K562 (cell line): ENCODE measurements around the gene HOXB3. TPM values are rescaled to one million over a fixed set of nuclear protein-coding genes. Genes with fewer than 3 reads are reported as not detected.

ENCODE experiments used
- ATF7 ChIP-seq: fragments of 450-650 bp; IDR thresholded peaks from 2 replicates; pipeline ENCODE4 v1.7.1; 2014; ENCODE audit warnings: mild to moderate bottlenecking, moderate library complexity
- CHD1 ChIP-seq: fragments of 200-600 bp; sonication (generic); IDR thresholded peaks from one replicate; pipeline ENCODE4 v1.6.1; 2012; ENCODE audit warnings: mild to moderate bottlenecking, moderate library complexity, low read length, inconsistent platforms
- EP400 ChIP-seq: fragments of 450-650 bp; IDR thresholded peaks from 2 replicates; pipeline ENCODE4 v1.6.1; 2017; ENCODE audit warnings: antibody characterized with exemption, mild to moderate bottlenecking, moderate library complexity
- GTF2A2 ChIP-seq: IDR thresholded peaks from 2 replicates; pipeline ENCODE4 v1.6.1; 2016; ENCODE audit warnings: mild to moderate bottlenecking, missing genetic modification characterization, missing compliant biosample characterization
- POLR2A ChIP-seq: fragments of 450-650 bp; conservative IDR thresholded peaks from 2 replicates; pipeline ENCODE4 v1.6.1; 2016
- SAP30 ChIP-seq: fragments of 200-600 bp; sonication (generic); IDR thresholded peaks from 2 replicates; pipeline ENCODE4 v1.6.1; 2012; ENCODE audit warnings: borderline replicate concordance, low read depth, mild to moderate bottlenecking, moderate library complexity, low read length, control low read depth, inconsistent platforms; ENCODE audit not compliant: insufficient read depth, poor library complexity, severe bottlenecking
- STAT5A ChIP-seq: IDR thresholded peaks from 2 replicates; pipeline ENCODE4 v1.6.1; 2012; ENCODE audit warnings: low read length, inconsistent platforms, borderline replicate concordance
- TAF1 ChIP-seq: IDR thresholded peaks from 2 replicates; pipeline ENCODE4 v1.6.1; 2011; ENCODE audit warnings: mild to moderate bottlenecking, low read length, moderate library complexity; ENCODE audit not compliant: insufficient read depth, control insufficient read depth, severe bottlenecking; ENCODE audit errors: extremely low read depth
- THAP7 ChIP-seq: fragments of 250-450 bp; sonication (Bioruptor Pico); IDR thresholded peaks from 2 replicates; pipeline ENCODE4 v1.5.0; 2021
- THRAP3 ChIP-seq: fragments of 450-650 bp; IDR thresholded peaks from 2 replicates; pipeline ENCODE4 v1.6.1; 2016; ENCODE audit warnings: mild to moderate bottlenecking, inconsistent platforms, borderline replicate concordance
- ZFX ChIP-seq: sonication (generic); formaldehyde crosslinking; IDR thresholded peaks from 2 replicates; pipeline ENCODE4 v1.8.0; 2022; ENCODE audit warnings: mild to moderate bottlenecking, missing genetic modification reagents, moderate library complexity
- ZNF239 ChIP-seq: fragments of 250-450 bp; sonication (Bioruptor Pico); IDR thresholded peaks from 2 replicates; pipeline ENCODE4 v1.4.0; 2020; ENCODE audit warnings: mild to moderate bottlenecking
- polyA plus RNA-seq, 8 experiments: library from polyadenylated mRNA; depleted of rRNA in 4 of 8; stranded (reverse) in 5 of 8; unstranded in 3 of 8; fragments of >200 nt; fragmentation: Nextera tagmentation in 2 of 8; fragmentation: Illumina TruSeq in 1 of 8; extraction: Ambion mirVana in 2 of 8; extraction: Trizol in 1 of 8; gene quantifications; 2 replicates each; pipeline versions ENCODE4 v1.2.1 to v1.2.3, GENCODE V29; 2011 to 2014; ENCODE audit warnings: inconsistent platforms in 1 of 8, missing spikeins in 1 of 8
- total RNA-seq, 7 experiments: library from RNA; depleted of rRNA in 6 of 7; stranded (reverse); fragments of >200 nt in 6 of 7; fragmentation: Illumina TruSeq in 2 of 7; extraction: Trizol in 2 of 7; gene quantifications; 2 replicates each; pipeline versions ENCODE4 v1.2.1 to v1.2.3, GENCODE V29; 2011 to 2021; ENCODE audit warnings: low replicate concordance in 1 of 7
- TF ChIP-seq, protein P1 (sequence below): fragments of 450-650 bp; IDR thresholded peaks from 2 replicates; pipeline ENCODE4 v1.6.1; 2016; ENCODE audit warnings: mild to moderate bottlenecking, moderate library complexity
- TF ChIP-seq, protein P2 (sequence below), 2 experiments: fragments of 200-800 bp in 1 of 2; sonication (Bioruptor generic) in 1 of 2; sonication (generic) in 1 of 2; formaldehyde crosslinking in 1 of 2; IDR thresholded peaks in 1 of 2; conservative IDR thresholded peaks in 1 of 2; 2 replicates each; pipeline versions ENCODE4 v1.5.0 to v1.6.1; 2016 to 2020; ENCODE audit warnings: missing compliant biosample characterization in 1 of 2, missing genetic modification characterization in 1 of 2, missing genetic modification reagents in 1 of 2

Gene HOXB3
- total and polyA plus RNA-seq, 9 of the 15 experiments (the other 6 are each of a cell fraction or from before 2014, with no cell fraction given): 2.4 to 41.3 (median 20.2) TPM

- TF ChIP-seq, protein P1, sequence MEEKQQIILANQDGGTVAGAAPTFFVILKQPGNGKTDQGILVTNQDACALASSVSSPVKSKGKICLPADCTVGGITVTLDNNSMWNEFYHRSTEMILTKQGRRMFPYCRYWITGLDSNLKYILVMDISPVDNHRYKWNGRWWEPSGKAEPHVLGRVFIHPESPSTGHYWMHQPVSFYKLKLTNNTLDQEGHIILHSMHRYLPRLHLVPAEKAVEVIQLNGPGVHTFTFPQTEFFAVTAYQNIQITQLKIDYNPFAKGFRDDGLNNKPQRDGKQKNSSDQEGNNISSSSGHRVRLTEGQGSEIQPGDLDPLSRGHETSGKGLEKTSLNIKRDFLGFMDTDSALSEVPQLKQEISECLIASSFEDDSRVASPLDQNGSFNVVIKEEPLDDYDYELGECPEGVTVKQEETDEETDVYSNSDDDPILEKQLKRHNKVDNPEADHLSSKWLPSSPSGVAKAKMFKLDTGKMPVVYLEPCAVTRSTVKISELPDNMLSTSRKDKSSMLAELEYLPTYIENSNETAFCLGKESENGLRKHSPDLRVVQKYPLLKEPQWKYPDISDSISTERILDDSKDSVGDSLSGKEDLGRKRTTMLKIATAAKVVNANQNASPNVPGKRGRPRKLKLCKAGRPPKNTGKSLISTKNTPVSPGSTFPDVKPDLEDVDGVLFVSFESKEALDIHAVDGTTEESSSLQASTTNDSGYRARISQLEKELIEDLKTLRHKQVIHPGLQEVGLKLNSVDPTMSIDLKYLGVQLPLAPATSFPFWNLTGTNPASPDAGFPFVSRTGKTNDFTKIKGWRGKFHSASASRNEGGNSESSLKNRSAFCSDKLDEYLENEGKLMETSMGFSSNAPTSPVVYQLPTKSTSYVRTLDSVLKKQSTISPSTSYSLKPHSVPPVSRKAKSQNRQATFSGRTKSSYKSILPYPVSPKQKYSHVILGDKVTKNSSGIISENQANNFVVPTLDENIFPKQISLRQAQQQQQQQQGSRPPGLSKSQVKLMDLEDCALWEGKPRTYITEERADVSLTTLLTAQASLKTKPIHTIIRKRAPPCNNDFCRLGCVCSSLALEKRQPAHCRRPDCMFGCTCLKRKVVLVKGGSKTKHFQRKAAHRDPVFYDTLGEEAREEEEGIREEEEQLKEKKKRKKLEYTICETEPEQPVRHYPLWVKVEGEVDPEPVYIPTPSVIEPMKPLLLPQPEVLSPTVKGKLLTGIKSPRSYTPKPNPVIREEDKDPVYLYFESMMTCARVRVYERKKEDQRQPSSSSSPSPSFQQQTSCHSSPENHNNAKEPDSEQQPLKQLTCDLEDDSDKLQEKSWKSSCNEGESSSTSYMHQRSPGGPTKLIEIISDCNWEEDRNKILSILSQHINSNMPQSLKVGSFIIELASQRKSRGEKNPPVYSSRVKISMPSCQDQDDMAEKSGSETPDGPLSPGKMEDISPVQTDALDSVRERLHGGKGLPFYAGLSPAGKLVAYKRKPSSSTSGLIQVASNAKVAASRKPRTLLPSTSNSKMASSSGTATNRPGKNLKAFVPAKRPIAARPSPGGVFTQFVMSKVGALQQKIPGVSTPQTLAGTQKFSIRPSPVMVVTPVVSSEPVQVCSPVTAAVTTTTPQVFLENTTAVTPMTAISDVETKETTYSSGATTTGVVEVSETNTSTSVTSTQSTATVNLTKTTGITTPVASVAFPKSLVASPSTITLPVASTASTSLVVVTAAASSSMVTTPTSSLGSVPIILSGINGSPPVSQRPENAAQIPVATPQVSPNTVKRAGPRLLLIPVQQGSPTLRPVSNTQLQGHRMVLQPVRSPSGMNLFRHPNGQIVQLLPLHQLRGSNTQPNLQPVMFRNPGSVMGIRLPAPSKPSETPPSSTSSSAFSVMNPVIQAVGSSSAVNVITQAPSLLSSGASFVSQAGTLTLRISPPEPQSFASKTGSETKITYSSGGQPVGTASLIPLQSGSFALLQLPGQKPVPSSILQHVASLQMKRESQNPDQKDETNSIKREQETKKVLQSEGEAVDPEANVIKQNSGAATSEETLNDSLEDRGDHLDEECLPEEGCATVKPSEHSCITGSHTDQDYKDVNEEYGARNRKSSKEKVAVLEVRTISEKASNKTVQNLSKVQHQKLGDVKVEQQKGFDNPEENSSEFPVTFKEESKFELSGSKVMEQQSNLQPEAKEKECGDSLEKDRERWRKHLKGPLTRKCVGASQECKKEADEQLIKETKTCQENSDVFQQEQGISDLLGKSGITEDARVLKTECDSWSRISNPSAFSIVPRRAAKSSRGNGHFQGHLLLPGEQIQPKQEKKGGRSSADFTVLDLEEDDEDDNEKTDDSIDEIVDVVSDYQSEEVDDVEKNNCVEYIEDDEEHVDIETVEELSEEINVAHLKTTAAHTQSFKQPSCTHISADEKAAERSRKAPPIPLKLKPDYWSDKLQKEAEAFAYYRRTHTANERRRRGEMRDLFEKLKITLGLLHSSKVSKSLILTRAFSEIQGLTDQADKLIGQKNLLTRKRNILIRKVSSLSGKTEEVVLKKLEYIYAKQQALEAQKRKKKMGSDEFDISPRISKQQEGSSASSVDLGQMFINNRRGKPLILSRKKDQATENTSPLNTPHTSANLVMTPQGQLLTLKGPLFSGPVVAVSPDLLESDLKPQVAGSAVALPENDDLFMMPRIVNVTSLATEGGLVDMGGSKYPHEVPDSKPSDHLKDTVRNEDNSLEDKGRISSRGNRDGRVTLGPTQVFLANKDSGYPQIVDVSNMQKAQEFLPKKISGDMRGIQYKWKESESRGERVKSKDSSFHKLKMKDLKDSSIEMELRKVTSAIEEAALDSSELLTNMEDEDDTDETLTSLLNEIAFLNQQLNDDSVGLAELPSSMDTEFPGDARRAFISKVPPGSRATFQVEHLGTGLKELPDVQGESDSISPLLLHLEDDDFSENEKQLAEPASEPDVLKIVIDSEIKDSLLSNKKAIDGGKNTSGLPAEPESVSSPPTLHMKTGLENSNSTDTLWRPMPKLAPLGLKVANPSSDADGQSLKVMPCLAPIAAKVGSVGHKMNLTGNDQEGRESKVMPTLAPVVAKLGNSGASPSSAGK: peak; percentile 41; the same call in 1 of the 2 replicates
- no peak for TF ChIP-seq ATF7
- peak; percentile 17 for TF ChIP-seq TAF1
- 0 out of 2 replicates have a peak, but pooled peaks have one; percentile 12 for TF ChIP-seq STAT5A
- TF ChIP-seq EP400: peak; percentile 33
- TF ChIP-seq SAP30: no peak
- TF ChIP-seq CHD1: peak; percentile 57
- TF ChIP-seq GTF2A2 (tag): 0 out of 2 replicates have a peak, but pooled peaks have one; percentile 28
- no peak for TF ChIP-seq ZNF239 (CRISPR knock-in tag)
- TF ChIP-seq THRAP3: no peak
- peak; percentile 70; the same call in 1 of the 2 replicates for TF ChIP-seq POLR2A
- no peak for TF ChIP-seq THAP7 (CRISPR knock-in tag)
- TF ChIP-seq, protein P2, sequence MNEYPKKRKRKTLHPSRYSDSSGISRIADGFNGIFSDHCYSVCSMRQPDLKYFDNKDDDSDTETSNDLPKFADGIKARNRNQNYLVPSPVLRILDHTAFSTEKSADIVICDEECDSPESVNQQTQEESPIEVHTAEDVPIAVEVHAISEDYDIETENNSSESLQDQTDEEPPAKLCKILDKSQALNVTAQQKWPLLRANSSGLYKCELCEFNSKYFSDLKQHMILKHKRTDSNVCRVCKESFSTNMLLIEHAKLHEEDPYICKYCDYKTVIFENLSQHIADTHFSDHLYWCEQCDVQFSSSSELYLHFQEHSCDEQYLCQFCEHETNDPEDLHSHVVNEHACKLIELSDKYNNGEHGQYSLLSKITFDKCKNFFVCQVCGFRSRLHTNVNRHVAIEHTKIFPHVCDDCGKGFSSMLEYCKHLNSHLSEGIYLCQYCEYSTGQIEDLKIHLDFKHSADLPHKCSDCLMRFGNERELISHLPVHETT (CRISPR knock-in tag; conservative IDR thresholded peaks at IDR 0.05 in 1 of 2, IDR thresholded peaks at IDR 0.05 in 1 of 2): peak in 1 of 2 experiments; percentile 53; a peak in 2 of 4 replicates
- peak; percentile 63 for TF ChIP-seq ZFX
These were observed 42.1 kb downstream of the HOXB3 start (continued) for GRCh38 chr17:48547808-48548522.
